ENCODE results near the gene TMEM217. TPM values are rescaled to one million over a fixed set of nuclear protein-coding genes. Genes with fewer than 3 reads are reported as not detected.

TMEM217 gene
- polyA plus RNA-seq, 1 donor from 2014 or later: 0.32 TPM

DNA sequence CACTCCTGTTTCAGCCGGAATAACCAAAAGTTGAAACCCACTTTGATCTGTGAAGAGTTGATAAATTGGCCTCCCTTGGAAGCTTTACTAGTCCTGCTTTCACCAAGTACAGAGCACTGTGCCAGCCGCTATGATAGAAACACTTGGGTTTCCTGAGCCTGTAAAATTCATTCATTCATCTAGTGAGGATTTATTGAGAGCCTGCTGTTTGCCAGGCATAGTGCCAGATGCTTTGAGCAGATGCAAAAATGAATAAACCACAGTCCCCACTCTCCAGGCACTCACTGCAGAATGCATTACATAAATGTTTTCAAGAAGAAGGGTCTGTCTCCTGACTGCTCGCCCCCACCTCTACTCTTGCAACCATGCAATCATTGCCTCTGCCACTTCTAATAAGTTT is 25.3 kb upstream of the TMEM217 start:
- Histone ChIP-seq H2AFZ (ENCODE audit: low read depth, low read length) (no peak overlapping the region), H4K20me1 (ENCODE audit: insufficient read depth) (no peaks in the 10 kb centered on the region), H3K27ac (ENCODE audit: low read length) (no peak overlapping the region), H3K36me3 (ENCODE audit: insufficient read depth, low read length) (peaks cover 5% of the 10 kb centered on the region), H3K9me3 (ENCODE audit: low read length) (no peaks in the 10 kb centered on the region), H3K27me3 (ENCODE audit: insufficient read depth, low read depth, low read length) (no peaks in the 10 kb centered on the region), H3K4me3 (ENCODE audit: low read length) (no peak overlapping the region), H3F3A (ENCODE audit: insufficient read depth, low read length, poor library complexity, severe bottlenecking) (no peaks in the 10 kb centered on the region), H3K4me2 (ENCODE audit: low read length) (no peak overlapping the region), H3K79me2 (replicated peaks; ENCODE audit: insufficient read depth, low read length) (no peaks in the 10 kb centered on the region), H3K9ac (ENCODE audit: low read length) (no peak overlapping the region), H3K9me2 (ENCODE audit: insufficient read depth, low read length) (no peaks in the 10 kb centered on the region)
- TF ChIP-seq SMC3 (conservative IDR thresholded peaks at IDR 0.05; ENCODE audit: poor library complexity) (no peak), EZH2 (IDR thresholded peaks at IDR 0.05; ENCODE audit: borderline replicate concordance, insufficient read depth, low read length, poor library complexity, severe bottlenecking) (no peak)
- TF ChIP-seq, protein P1, sequence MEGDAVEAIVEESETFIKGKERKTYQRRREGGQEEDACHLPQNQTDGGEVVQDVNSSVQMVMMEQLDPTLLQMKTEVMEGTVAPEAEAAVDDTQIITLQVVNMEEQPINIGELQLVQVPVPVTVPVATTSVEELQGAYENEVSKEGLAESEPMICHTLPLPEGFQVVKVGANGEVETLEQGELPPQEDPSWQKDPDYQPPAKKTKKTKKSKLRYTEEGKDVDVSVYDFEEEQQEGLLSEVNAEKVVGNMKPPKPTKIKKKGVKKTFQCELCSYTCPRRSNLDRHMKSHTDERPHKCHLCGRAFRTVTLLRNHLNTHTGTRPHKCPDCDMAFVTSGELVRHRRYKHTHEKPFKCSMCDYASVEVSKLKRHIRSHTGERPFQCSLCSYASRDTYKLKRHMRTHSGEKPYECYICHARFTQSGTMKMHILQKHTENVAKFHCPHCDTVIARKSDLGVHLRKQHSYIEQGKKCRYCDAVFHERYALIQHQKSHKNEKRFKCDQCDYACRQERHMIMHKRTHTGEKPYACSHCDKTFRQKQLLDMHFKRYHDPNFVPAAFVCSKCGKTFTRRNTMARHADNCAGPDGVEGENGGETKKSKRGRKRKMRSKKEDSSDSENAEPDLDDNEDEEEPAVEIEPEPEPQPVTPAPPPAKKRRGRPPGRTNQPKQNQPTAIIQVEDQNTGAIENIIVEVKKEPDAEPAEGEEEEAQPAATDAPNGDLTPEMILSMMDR (IDR thresholded peaks at IDR 0.05; ENCODE audit: poor library complexity, severe bottlenecking): no peak

DNA sequence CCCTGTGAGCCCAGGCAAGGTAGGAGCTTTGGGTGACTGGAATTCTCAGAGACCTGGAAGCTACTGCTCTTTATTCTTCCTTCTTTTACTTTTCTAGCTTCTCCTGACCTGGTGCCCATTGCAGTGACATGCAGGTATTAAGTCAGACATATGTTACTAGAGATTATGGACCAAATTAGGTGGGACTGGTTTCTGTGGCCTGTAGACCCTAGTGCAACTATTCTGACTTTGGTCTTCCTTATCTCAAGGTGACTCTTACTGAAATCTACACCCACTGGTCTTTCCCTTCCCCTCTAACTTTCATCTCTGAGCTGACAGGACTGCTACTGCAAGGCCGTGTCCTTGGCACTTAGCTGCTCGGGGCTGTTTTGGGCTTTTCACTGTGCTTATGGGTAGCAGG is 24.4 kb upstream of the TMEM217 start:
- no peaks in the 10 kb centered on the region for H3K9me3 ChIP-seq (ENCODE audit: low read length)
- H3K36me3 ChIP-seq (ENCODE audit: insufficient read depth, low read length): peaks cover under 1% of the 10 kb centered on the region
- H3K4me3 ChIP-seq (ENCODE audit: low read length): no peak overlapping the region
- H4K20me1 ChIP-seq (ENCODE audit: insufficient read depth): no peaks in the 10 kb centered on the region
- no peaks in the 10 kb centered on the region for H3F3A ChIP-seq (ENCODE audit: insufficient read depth, low read length, poor library complexity, severe bottlenecking)
- TF ChIP-seq, protein P2, sequence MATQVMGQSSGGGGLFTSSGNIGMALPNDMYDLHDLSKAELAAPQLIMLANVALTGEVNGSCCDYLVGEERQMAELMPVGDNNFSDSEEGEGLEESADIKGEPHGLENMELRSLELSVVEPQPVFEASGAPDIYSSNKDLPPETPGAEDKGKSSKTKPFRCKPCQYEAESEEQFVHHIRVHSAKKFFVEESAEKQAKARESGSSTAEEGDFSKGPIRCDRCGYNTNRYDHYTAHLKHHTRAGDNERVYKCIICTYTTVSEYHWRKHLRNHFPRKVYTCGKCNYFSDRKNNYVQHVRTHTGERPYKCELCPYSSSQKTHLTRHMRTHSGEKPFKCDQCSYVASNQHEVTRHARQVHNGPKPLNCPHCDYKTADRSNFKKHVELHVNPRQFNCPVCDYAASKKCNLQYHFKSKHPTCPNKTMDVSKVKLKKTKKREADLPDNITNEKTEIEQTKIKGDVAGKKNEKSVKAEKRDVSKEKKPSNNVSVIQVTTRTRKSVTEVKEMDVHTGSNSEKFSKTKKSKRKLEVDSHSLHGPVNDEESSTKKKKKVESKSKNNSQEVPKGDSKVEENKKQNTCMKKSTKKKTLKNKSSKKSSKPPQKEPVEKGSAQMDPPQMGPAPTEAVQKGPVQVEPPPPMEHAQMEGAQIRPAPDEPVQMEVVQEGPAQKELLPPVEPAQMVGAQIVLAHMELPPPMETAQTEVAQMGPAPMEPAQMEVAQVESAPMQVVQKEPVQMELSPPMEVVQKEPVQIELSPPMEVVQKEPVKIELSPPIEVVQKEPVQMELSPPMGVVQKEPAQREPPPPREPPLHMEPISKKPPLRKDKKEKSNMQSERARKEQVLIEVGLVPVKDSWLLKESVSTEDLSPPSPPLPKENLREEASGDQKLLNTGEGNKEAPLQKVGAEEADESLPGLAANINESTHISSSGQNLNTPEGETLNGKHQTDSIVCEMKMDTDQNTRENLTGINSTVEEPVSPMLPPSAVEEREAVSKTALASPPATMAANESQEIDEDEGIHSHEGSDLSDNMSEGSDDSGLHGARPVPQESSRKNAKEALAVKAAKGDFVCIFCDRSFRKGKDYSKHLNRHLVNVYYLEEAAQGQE (IDR thresholded peaks at IDR 0.05; ENCODE audit: borderline replicate concordance): no peak
- TF ChIP-seq EP300 (conservative IDR thresholded peaks at IDR 0.05; ENCODE audit: poor library complexity, severe bottlenecking) (no peak), POLR2AphosphoS5 (IDR thresholded peaks at IDR 0.05) (no peak), RAD21 (conservative IDR thresholded peaks at IDR 0.05) (no peak), MXI1 (conservative IDR thresholded peaks at IDR 0.05; ENCODE audit: poor library complexity, severe bottlenecking) (no peak), EZH2 (IDR thresholded peaks at IDR 0.05; ENCODE audit: borderline replicate concordance, insufficient read depth, low read length, poor library complexity, severe bottlenecking) (no peak), TAF1 (IDR thresholded peaks at IDR 0.05; ENCODE audit: low read depth) (no peak), SMC3 (conservative IDR thresholded peaks at IDR 0.05; ENCODE audit: poor library complexity) (no peak)
- TF ChIP-seq, protein P1 (IDR thresholded peaks at IDR 0.05; ENCODE audit: poor library complexity, severe bottlenecking): no peak
- no peak overlapping the region for H2AFZ ChIP-seq (ENCODE audit: low read depth, low read length)
- H3K27me3 ChIP-seq (ENCODE audit: insufficient read depth, low read depth, low read length): no peaks in the 10 kb centered on the region
- no peak overlapping the region for H3K27ac ChIP-seq (ENCODE audit: low read length)
- no peaks in the 10 kb centered on the region for H3K79me2 ChIP-seq (replicated peaks; ENCODE audit: insufficient read depth, low read length)
- no peaks in the 10 kb centered on the region for H3K9me2 ChIP-seq (ENCODE audit: insufficient read depth, low read length)
- no peak overlapping the region for H3K9ac ChIP-seq (ENCODE audit: low read length)
- H3K4me2 ChIP-seq (ENCODE audit: low read length): no peak overlapping the region

All from neural cell (in vitro differentiated cells).